Neural cell (in vitro differentiated cells): Measurements from ENCODE around the gene NPAS3. TPM values are rescaled to one million over a fixed set of nuclear protein-coding genes. Genes with fewer than 3 reads are reported as not detected.

Experiments used
- H2AFZ ChIP-seq: fragments of 200-600, 300-800 bp; sonication (generic), shearing (Covaris generic); 2 replicates; pipeline ENCODE4 v1.6.0; 2014; ENCODE audit warnings: low read depth, mild to moderate bottlenecking, antibody characterized with exemption, low read length, moderate library complexity
- H3F3A ChIP-seq: fragments of 200-600 bp; shearing (Covaris generic); 2 replicates; pipeline ENCODE4 v1.6.1; 2016; ENCODE audit warnings: mild to moderate bottlenecking, moderate library complexity, mixed read lengths, antibody characterized with exemption, low read length; ENCODE audit not compliant: insufficient read depth, poor library complexity, severe bottlenecking
- H3K27ac ChIP-seq: fragments of 200-600, 300-800 bp; sonication (generic), shearing (Covaris generic); 2 replicates; pipeline ENCODE4 v1.5.1; 2014; ENCODE audit warnings: mild to moderate bottlenecking, low read length, moderate library complexity
- H3K27me3 ChIP-seq: fragments of 300-800, 200-600 bp; sonication (generic), shearing (Covaris generic); 2 replicates; pipeline ENCODE4 v1.6.0; 2014; ENCODE audit warnings: mild to moderate bottlenecking, low read depth, low read length, moderate library complexity; ENCODE audit not compliant: insufficient read depth
- H3K36me3 ChIP-seq: fragments of 300-800, 200-600 bp; sonication (generic), shearing (Covaris generic); 2 replicates; pipeline ENCODE4 v1.5.1; 2014; ENCODE audit warnings: mild to moderate bottlenecking, antibody characterized with exemption, low read length, moderate library complexity; ENCODE audit not compliant: insufficient read depth
- H3K4me2 ChIP-seq: fragments of 300-800, 200-600 bp; sonication (generic), shearing (Covaris generic); 2 replicates; pipeline ENCODE4 v1.6.0; 2014; ENCODE audit warnings: mild to moderate bottlenecking, low read length
- H3K4me3 ChIP-seq: fragments of 300-800, 200-600 bp; sonication (generic), shearing (Covaris generic); 2 replicates; pipeline ENCODE4 v1.5.1; 2014; ENCODE audit warnings: mild to moderate bottlenecking, low read length, moderate library complexity
- H3K79me2 ChIP-seq: fragments of 200-600 bp; shearing (Covaris generic); replicated peaks from 2 replicates; pipeline ENCODE4 v1.6.0; 2014; ENCODE audit warnings: mild to moderate bottlenecking, low read length, moderate library complexity; ENCODE audit not compliant: insufficient read depth
- H3K9ac ChIP-seq: fragments of 300-800, 200-600 bp; sonication (generic), shearing (Covaris generic); 2 replicates; pipeline ENCODE4 v1.6.1; 2016; ENCODE audit warnings: mild to moderate bottlenecking, low read length, mixed read lengths
- H3K9me2 ChIP-seq: fragments of 200-600 bp; shearing (Covaris generic); 2 replicates; pipeline ENCODE4 v1.6.1; 2016; ENCODE audit warnings: mild to moderate bottlenecking, low read length, mixed read lengths; ENCODE audit not compliant: insufficient read depth
- H3K9me3 ChIP-seq: fragments of 200-600, 300-800 bp; sonication (generic), shearing (Covaris generic); 2 replicates; pipeline ENCODE4 v1.6.1; 2016; ENCODE audit warnings: mild to moderate bottlenecking, mixed run types, low read length, moderate library complexity, mixed read lengths
- H4K20me1 ChIP-seq: fragments of 200-600 bp; shearing (Covaris generic); 2 replicates; pipeline ENCODE4 v1.6.1; 2016; ENCODE audit warnings: mild to moderate bottlenecking, mixed run types; ENCODE audit not compliant: insufficient read depth
- EP300 ChIP-seq: fragments of 450-650 bp; conservative IDR thresholded peaks from 2 replicates; pipeline ENCODE4 v1.6.1; 2014; ENCODE audit warnings: antibody characterized with exemption, mild to moderate bottlenecking, moderate library complexity; ENCODE audit not compliant: poor library complexity, severe bottlenecking
- EZH2 ChIP-seq: fragments of 200-600, 300-800 bp; shearing (Covaris generic), sonication (generic); IDR thresholded peaks from 2 replicates; pipeline ENCODE4 v1.6.1; 2014; ENCODE audit warnings: antibody characterized with exemption, low read length, borderline replicate concordance, mild to moderate bottlenecking; ENCODE audit not compliant: insufficient read depth, poor library complexity, severe bottlenecking
- MXI1 ChIP-seq: fragments of 450-650 bp; conservative IDR thresholded peaks from 2 replicates; pipeline ENCODE4 v1.6.1; 2014; ENCODE audit warnings: antibody characterized with exemption, mild to moderate bottlenecking; ENCODE audit not compliant: poor library complexity, severe bottlenecking
- POLR2AphosphoS5 ChIP-seq: IDR thresholded peaks from 2 replicates; pipeline ENCODE4 v1.6.1; 2012
- RAD21 ChIP-seq: fragments of 450-650 bp; conservative IDR thresholded peaks from 2 replicates; pipeline ENCODE4 v1.6.1; 2014; ENCODE audit warnings: antibody characterized with exemption, mild to moderate bottlenecking, moderate library complexity
- SMC3 ChIP-seq: fragments of 450-650 bp; conservative IDR thresholded peaks from 2 replicates; pipeline ENCODE4 v1.6.1; 2014; ENCODE audit warnings: antibody characterized with exemption, mild to moderate bottlenecking, moderate library complexity; ENCODE audit not compliant: poor library complexity
- TAF1 ChIP-seq: IDR thresholded peaks from 2 replicates; pipeline ENCODE4 v1.6.1; 2012; ENCODE audit warnings: low read depth
- polyA plus RNA-seq: library from polyadenylated mRNA; depleted of rRNA; stranded (reverse); fragments of >200 nt; gene quantifications from 2 replicates; pipeline ENCODE4 v1.2.3, GENCODE V29; 2014
- TF ChIP-seq, protein P1 (sequence below): fragments of 450-650 bp; IDR thresholded peaks from 2 replicates; pipeline ENCODE4 v1.5.1; 2014; ENCODE audit warnings: antibody characterized with exemption, mild to moderate bottlenecking, moderate library complexity; ENCODE audit not compliant: poor library complexity, severe bottlenecking
- TF ChIP-seq, protein P2 (sequence below): IDR thresholded peaks from 2 replicates; pipeline ENCODE4 v1.6.1; 2012; ENCODE audit warnings: borderline replicate concordance

The NPAS3 gene
- polyA plus RNA-seq, 1 donor from 2014 or later: 1.3 TPM

DNA sequence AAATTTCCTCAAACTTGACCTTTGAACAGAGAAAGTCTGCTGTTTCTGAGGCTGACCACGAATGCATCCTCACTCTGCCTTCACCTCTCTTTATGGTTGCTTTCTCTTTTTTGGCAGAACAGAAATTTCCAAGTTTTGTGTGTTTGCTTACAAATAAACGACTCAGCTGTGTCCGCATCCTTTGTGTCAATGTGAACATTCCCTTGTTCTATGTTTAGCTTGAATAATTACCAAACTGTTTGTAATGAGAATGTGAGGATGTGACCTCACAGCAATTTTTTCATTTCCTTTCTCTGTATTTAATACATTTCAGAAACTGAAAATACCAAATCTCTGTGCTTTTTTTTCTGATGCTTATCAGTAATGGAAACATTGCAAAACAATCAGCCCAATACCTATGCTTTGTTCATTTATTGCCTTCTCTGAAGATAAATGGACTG lies 601.3 kb downstream of the NPAS3 start:
- H3K9me2 ChIP-seq: no peaks in the 10 kb centered on the region
- no peak overlapping the region for H3K4me2 ChIP-seq
- no peaks in the 10 kb centered on the region for H3F3A ChIP-seq
- H3K27me3 ChIP-seq: no peaks in the 10 kb centered on the region
- no peak overlapping the region for H3K4me3 ChIP-seq
- no peaks in the 10 kb centered on the region for H3K9me3 ChIP-seq
- H4K20me1 ChIP-seq: no peaks in the 10 kb centered on the region
- H3K9ac ChIP-seq: no peak overlapping the region
- H2AFZ ChIP-seq: no peak overlapping the region
- no peak for TF ChIP-seq RAD21
- no peak overlapping the region for H3K27ac ChIP-seq
- H3K36me3 ChIP-seq: no peaks in the 10 kb centered on the region
- H3K79me2 ChIP-seq: no peaks in the 10 kb centered on the region

DNA sequence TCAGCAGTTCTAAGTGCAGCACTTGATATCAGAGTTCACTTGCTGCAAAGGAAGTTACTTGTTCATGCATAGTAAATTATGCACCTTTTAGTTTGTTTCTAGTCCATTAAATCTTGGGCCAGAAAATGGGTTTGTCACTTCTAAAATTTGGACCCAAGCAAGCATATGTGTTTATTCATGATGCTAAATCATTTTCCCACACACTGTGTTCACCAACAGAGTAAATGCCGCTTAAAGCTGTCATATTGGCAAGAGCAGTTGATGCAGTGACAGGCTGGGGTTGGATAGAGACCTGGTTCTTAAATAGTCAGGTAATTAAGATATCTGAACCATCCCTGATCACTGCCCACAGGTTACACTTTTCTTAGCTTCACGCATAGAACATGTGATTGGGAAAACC lies 602.5 kb downstream of the NPAS3 start:
- Histone ChIP-seq H3K27me3 (no peaks in the 10 kb centered on the region), H3K9me2 (no peaks in the 10 kb centered on the region), H3K9me3 (no peaks in the 10 kb centered on the region), H3K4me2 (no peak overlapping the region), H3F3A (no peaks in the 10 kb centered on the region), H3K9ac (no peak overlapping the region), H3K4me3 (no peak overlapping the region), H4K20me1 (no peaks in the 10 kb centered on the region), H3K36me3 (no peaks in the 10 kb centered on the region), H3K79me2 (no peaks in the 10 kb centered on the region), H2AFZ (no peak overlapping the region), H3K27ac (no peak overlapping the region)
- TF ChIP-seq POLR2AphosphoS5 (no peak), RAD21 (no peak), SMC3 (no peak), MXI1 (no peak), EP300 (no peak), EZH2 (no peak), TAF1 (no peak)
- TF ChIP-seq, protein P1, sequence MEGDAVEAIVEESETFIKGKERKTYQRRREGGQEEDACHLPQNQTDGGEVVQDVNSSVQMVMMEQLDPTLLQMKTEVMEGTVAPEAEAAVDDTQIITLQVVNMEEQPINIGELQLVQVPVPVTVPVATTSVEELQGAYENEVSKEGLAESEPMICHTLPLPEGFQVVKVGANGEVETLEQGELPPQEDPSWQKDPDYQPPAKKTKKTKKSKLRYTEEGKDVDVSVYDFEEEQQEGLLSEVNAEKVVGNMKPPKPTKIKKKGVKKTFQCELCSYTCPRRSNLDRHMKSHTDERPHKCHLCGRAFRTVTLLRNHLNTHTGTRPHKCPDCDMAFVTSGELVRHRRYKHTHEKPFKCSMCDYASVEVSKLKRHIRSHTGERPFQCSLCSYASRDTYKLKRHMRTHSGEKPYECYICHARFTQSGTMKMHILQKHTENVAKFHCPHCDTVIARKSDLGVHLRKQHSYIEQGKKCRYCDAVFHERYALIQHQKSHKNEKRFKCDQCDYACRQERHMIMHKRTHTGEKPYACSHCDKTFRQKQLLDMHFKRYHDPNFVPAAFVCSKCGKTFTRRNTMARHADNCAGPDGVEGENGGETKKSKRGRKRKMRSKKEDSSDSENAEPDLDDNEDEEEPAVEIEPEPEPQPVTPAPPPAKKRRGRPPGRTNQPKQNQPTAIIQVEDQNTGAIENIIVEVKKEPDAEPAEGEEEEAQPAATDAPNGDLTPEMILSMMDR: no peak
- TF ChIP-seq, protein P2, sequence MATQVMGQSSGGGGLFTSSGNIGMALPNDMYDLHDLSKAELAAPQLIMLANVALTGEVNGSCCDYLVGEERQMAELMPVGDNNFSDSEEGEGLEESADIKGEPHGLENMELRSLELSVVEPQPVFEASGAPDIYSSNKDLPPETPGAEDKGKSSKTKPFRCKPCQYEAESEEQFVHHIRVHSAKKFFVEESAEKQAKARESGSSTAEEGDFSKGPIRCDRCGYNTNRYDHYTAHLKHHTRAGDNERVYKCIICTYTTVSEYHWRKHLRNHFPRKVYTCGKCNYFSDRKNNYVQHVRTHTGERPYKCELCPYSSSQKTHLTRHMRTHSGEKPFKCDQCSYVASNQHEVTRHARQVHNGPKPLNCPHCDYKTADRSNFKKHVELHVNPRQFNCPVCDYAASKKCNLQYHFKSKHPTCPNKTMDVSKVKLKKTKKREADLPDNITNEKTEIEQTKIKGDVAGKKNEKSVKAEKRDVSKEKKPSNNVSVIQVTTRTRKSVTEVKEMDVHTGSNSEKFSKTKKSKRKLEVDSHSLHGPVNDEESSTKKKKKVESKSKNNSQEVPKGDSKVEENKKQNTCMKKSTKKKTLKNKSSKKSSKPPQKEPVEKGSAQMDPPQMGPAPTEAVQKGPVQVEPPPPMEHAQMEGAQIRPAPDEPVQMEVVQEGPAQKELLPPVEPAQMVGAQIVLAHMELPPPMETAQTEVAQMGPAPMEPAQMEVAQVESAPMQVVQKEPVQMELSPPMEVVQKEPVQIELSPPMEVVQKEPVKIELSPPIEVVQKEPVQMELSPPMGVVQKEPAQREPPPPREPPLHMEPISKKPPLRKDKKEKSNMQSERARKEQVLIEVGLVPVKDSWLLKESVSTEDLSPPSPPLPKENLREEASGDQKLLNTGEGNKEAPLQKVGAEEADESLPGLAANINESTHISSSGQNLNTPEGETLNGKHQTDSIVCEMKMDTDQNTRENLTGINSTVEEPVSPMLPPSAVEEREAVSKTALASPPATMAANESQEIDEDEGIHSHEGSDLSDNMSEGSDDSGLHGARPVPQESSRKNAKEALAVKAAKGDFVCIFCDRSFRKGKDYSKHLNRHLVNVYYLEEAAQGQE: no peak
